ENCODE data around the gene CFAP410.

The CFAP410 gene

GRCh38 chr21:44382536-44382935 is 43.3 kb upstream of the CFAP410 start:
- Histone ChIP-seq H3K9me2 (replicated peaks; ENCODE audit: insufficient read depth, low read length) (no peaks in the 10 kb centered on the region), H3K4me3 (ENCODE audit: low read length) (no peak overlapping the region), H3K27me3 (replicated peaks; ENCODE audit: insufficient read depth, low read length) (peaks cover 89% of the 10 kb centered on the region), H3K9me3 (replicated peaks; ENCODE audit: insufficient read depth, low read length) (0 out of 2 replicates have a peak, but pooled peaks cover 5% of the 10 kb centered on the region), H3K9ac (ENCODE audit: low read length) (no peak overlapping the region), H3F3A (ENCODE audit: insufficient read depth, low read length) (no peaks in the 10 kb centered on the region), H2AFZ (ENCODE audit: low read length) (no peak overlapping the region), H4K20me1 (ENCODE audit: insufficient read depth, low read length) (no peaks in the 10 kb centered on the region), H3K36me3 (replicated peaks; ENCODE audit: insufficient read depth, low read length) (no peaks in the 10 kb centered on the region), H3K4me1 (ENCODE audit: low read length) (no peaks in the 10 kb centered on the region), H3K79me2 (ENCODE audit: low read length) (no peaks in the 10 kb centered on the region), H3K4me2 (ENCODE audit: low read depth, low read length) (no peak overlapping the region), H3K27ac (ENCODE audit: low read length) (no peak overlapping the region)
- TF ChIP-seq CTCF (IDR thresholded peaks at IDR 0.05; ENCODE audit: low read length) (no peak), EZH2 (optimal IDR thresholded peaks at IDR 0.05; ENCODE audit: low read depth, low read length) (no peak), EZH2phosphoT487 (IDR thresholded peaks at IDR 0.05; ENCODE audit: low read length) (no peak)
- DNase-seq: no peak

GRCh38 chr21:44381874-44382273 is 42.7 kb upstream of the CFAP410 start:
- Histone ChIP-seq H4K20me1 (ENCODE audit: insufficient read depth, low read length) (no peaks in the 10 kb centered on the region), H3F3A (ENCODE audit: insufficient read depth, low read length) (no peaks in the 10 kb centered on the region), H3K36me3 (replicated peaks; ENCODE audit: insufficient read depth, low read length) (no peaks in the 10 kb centered on the region), H3K27me3 (replicated peaks; ENCODE audit: insufficient read depth, low read length) (peaks cover 89% of the 10 kb centered on the region), H3K27ac (ENCODE audit: low read length) (no peak overlapping the region), H3K4me3 (ENCODE audit: low read length) (no peak overlapping the region), H3K79me2 (ENCODE audit: low read length) (no peaks in the 10 kb centered on the region), H3K9me2 (replicated peaks; ENCODE audit: insufficient read depth, low read length) (no peaks in the 10 kb centered on the region), H3K9ac (ENCODE audit: low read length) (no peak overlapping the region), H2AFZ (ENCODE audit: low read length) (no peak overlapping the region), H3K4me2 (ENCODE audit: low read depth, low read length) (no peak overlapping the region), H3K4me1 (ENCODE audit: low read length) (no peaks in the 10 kb centered on the region), H3K9me3 (replicated peaks; ENCODE audit: insufficient read depth, low read length) (0 out of 2 replicates have a peak, but pooled peaks cover 5% of the 10 kb centered on the region)
- no peak for TF ChIP-seq CTCF (IDR thresholded peaks at IDR 0.05; ENCODE audit: low read length)
- no peak for TF ChIP-seq EZH2 (optimal IDR thresholded peaks at IDR 0.05; ENCODE audit: low read depth, low read length)
- no peak for TF ChIP-seq EZH2phosphoT487 (IDR thresholded peaks at IDR 0.05; ENCODE audit: low read length)
- no peak for DNase-seq

- H3K4me1 ChIP-seq (ENCODE audit: low read length): no peaks in the 10 kb centered on the region
- 0 out of 2 replicates have a peak, but pooled peaks cover 5% of the 10 kb centered on the region for H3K9me3 ChIP-seq (replicated peaks; ENCODE audit: insufficient read depth, low read length)
- H3K27me3 ChIP-seq (replicated peaks; ENCODE audit: insufficient read depth, low read length): peaks cover 93% of the 10 kb centered on the region
- no peak overlapping the region for H2AFZ ChIP-seq (ENCODE audit: low read length)
- H3F3A ChIP-seq (ENCODE audit: insufficient read depth, low read length): no peaks in the 10 kb centered on the region
- no peaks in the 10 kb centered on the region for H3K36me3 ChIP-seq (replicated peaks; ENCODE audit: insufficient read depth, low read length)
- no peak overlapping the region for H3K9ac ChIP-seq (ENCODE audit: low read length)
- H3K4me3 ChIP-seq (ENCODE audit: low read length): no peak overlapping the region
- no peaks in the 10 kb centered on the region for H3K79me2 ChIP-seq (ENCODE audit: low read length)
- no peaks in the 10 kb centered on the region for H4K20me1 ChIP-seq (ENCODE audit: insufficient read depth, low read length)
- no peak for DNase-seq
- no peak overlapping the region for H3K4me2 ChIP-seq (ENCODE audit: low read depth, low read length)
- no peak overlapping the region for H3K27ac ChIP-seq (ENCODE audit: low read length)
- no peak for TF ChIP-seq EZH2 (optimal IDR thresholded peaks at IDR 0.05; ENCODE audit: low read depth, low read length)
- TF ChIP-seq CTCF (IDR thresholded peaks at IDR 0.05; ENCODE audit: low read length): no peak
- no peak for TF ChIP-seq EZH2phosphoT487 (IDR thresholded peaks at IDR 0.05; ENCODE audit: low read length)
- no peaks in the 10 kb centered on the region for H3K9me2 ChIP-seq (replicated peaks; ENCODE audit: insufficient read depth, low read length)
These were observed 41.7 kb upstream of the CFAP410 start for GRCh38 chr21:44380876-44381275.

All from MM.1S (cell line).